A549 treated with CORT108297 at 1 μM for 4 hours (cell line): ENCODE results near the gene KIAA0040. TPM values are rescaled to one million over a fixed set of nuclear protein-coding genes. Genes with fewer than 3 reads are reported as not detected.

ENCODE experiments used
- total RNA-seq: library from RNA; stranded (reverse); fragments of 200-300 nt; extraction: Qiagen RNA extraction; gene quantifications from 5 replicates; pipeline ENCODE4 v1.2.3, GENCODE V29; 2022

The KIAA0040 gene
- 0.39 to 0.67 TPM (median 0.53 TPM) in 5 replicates for total RNA-seq

GRCh38 chr1:175192630-175193526 is at the start of gene KIAA0040:
KIAA0040 (minus strand) TSS chr1:175192776; CDS start chr1:175161013, 31,763 bp downstream.

Other genes starting within 250 kb of the KIAA0040 start
- gene CACYBP, start 192.8 kb downstream of the KIAA0040 start, total RNA-seq, result 165 to 238 TPM (median 176 TPM) in 5 replicates
- 20.6 to 28.1 TPM (median 26.3 TPM) in 5 replicates for gene MRPS14, start 169.4 kb downstream of the KIAA0040 start, total RNA-seq
- not detected in 5 replicates for gene TNN, start 124.9 kb downstream of the KIAA0040 start, total RNA-seq